Retinal pigment epithelial cell (primary cell): ENCODE results near the gene GLIPR1.
A peak's percentile ranks its signal among the peaks of the same experiment; 100 is the strongest.
"Not testable (repeated sequence)": the region's sequence is repeated elsewhere in the genome, so short reads cannot be mapped to it uniquely, and the experiment has no call there.

ENCODE experiments used
- DNase-seq: peaks from one replicate; pipeline ENCODE4 v3.0.0-alpha.2; 2010; ENCODE audit warnings: low read depth
- H3K4me3 ChIP-seq: 2 replicates; pipeline ENCODE4 v1.5.1; 2011; ENCODE audit warnings: mild to moderate bottlenecking, low read length, control low read depth, moderate library complexity
- CTCF ChIP-seq: conservative IDR thresholded peaks from 2 replicates; pipeline ENCODE4 v1.5.1; 2011; ENCODE audit warnings: low read depth, low read length, control low read depth, inconsistent platforms

Gene GLIPR1

GRCh38 chr12:75505706-75506312, 25.3 kb downstream of the GLIPR1 start:
- DNase-seq = no peak
- H3K4me3 ChIP-seq = no peak overlapping the region
- peak; percentile 65 for TF ChIP-seq CTCF

DNA sequence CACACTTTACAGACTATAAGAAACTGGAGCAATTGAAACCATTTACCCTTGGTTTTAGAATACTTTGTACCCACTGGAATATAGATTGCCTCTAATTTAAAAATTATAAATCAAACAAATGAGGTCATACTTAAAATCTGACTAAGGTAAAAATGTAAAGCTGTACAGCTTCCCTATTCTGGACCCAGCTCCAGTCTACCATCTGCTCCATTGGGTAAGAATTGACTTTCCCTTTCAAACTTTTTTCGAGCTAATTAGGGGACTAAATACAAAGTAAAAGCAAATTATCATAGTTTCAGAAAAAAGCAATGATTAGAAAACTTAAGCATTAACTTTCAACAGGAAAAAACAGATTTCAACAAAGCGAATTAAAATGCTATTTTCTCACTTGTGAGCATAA, 26.5 kb downstream of the GLIPR1 start:
- no peak for DNase-seq
- no peak for TF ChIP-seq CTCF
- H3K4me3 ChIP-seq = no peak overlapping the region

DNA sequence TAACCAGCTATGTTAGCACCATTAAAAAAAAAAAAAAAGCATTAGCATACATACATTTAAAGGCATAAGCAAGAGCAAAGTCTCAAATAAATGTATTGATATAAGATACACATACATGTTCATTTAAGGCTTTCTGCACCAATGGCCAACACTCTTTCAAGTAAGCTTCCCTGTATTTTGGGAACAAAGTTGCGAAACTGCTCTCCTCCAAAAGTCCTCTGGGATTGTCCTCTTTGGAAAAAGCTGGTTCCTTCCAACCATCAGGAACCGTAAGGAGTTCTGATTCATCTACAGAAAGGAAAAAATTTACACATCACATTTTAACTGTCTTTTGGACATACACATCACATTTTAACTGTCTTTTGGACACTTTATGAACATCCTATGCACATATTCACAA, 27.6 kb downstream of the GLIPR1 start:
- H3K4me3 ChIP-seq = no peak overlapping the region
- no peak for DNase-seq
- TF ChIP-seq CTCF = no peak

- no peak for TF ChIP-seq CTCF
- H3K4me3 ChIP-seq = no peak overlapping the region
- DNase-seq = no peak
Observed at GRCh38 chr12:75509621-75510020, 29.1 kb downstream of the GLIPR1 start.

GRCh38 chr12:75511116-75512048, 30.8 kb downstream of the GLIPR1 start, which contains the start of gene KRR1:
Gene KRR1 (minus strand): TSS chr12:75511609. CDS start chr12:75511597, 12 bp downstream.
- H3K4me3 ChIP-seq = peak within 1 kb of the TSS; percentile 77
- DNase-seq = peak; percentile 96
- TF ChIP-seq CTCF = no peak

DNA sequence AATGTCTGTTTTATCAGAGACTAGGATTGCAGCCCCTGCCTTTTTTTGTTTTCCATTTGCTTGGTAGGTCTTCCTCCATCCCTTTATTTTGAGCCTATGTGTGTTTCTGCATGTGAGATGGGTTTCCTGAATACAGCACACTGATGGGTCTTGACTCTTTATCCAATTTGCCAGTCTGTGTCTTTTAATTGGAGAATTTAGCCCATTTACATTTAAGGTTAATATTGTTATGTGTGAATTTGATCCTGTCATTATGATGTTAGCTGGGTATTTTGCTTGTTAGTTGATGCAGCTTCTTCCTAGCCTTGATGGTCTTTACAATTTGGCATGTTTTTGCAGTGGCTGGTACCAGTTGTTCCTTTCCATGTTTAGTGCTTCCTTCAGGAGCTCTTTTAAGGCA, 40.7 kb downstream of the GLIPR1 start:
- DNase-seq = not testable (repeated sequence)

GRCh38 chr12:75522124-75522523, 41.6 kb downstream of the GLIPR1 start:
- DNase-seq, H3K4me3 ChIP-seq: not testable (repeated sequence)

More for the DNA sequence above, 40.7 kb downstream of the GLIPR1 start:
- not testable (repeated sequence) for H3K4me3 ChIP-seq

GRCh38 chr12:75525263-75525662, 44.7 kb downstream of the GLIPR1 start:
- no peak for DNase-seq
- no peak overlapping the region for H3K4me3 ChIP-seq
- TF ChIP-seq CTCF = peak; percentile 58
